CD14-positive monocyte (primary cell): ENCODE measurements around the gene TMEM129. TPM values are rescaled to one million over a fixed set of nuclear protein-coding genes. Genes with fewer than 3 reads are reported as not detected.

ENCODE experiments used
- DNase-seq, 3 donors: peaks; one replicate each; pipeline ENCODE4 v3.0.0-alpha.2; 2011 to 2022
- H2AFZ ChIP-seq: 2 replicates; pipeline ENCODE4 v1.6.0; 2012; ENCODE audit warnings: mild to moderate bottlenecking, low read depth, low read length, inconsistent platforms; ENCODE audit not compliant: insufficient read depth, poor library complexity, severe bottlenecking
- H3K27ac ChIP-seq, 2 donors: 1 replicate in 1 of 2; 2 replicates in 1 of 2; pipeline ENCODE4 v1.5.1; 2012 to 2013; ENCODE audit warnings: low read length in 2 of 2, control low read depth in 1 of 2, inconsistent platforms in 1 of 2, low read depth in 1 of 2, mild to moderate bottlenecking in 1 of 2
- H3K27me3 ChIP-seq, 2 donors: one replicate each; pipeline versions ENCODE4 v1.6.0 to v1.6.1; 2011 to 2013; ENCODE audit warnings: low read length in 2 of 2; ENCODE audit not compliant: control insufficient read depth in 2 of 2, insufficient read depth in 2 of 2
- H3K36me3 ChIP-seq, 2 donors: replicated peaks in 1 of 2; 1 replicate in 1 of 2; 2 replicates in 1 of 2; pipeline versions ENCODE4 v1.5.1 to v1.6.1; 2012 to 2013; ENCODE audit warnings: low read length in 2 of 2, control low read depth in 1 of 2, inconsistent platforms in 1 of 2, mild to moderate bottlenecking in 1 of 2; ENCODE audit not compliant: insufficient read depth in 2 of 2, control insufficient read depth in 1 of 2
- H3K4me1 ChIP-seq, 2 donors: 1 replicate in 1 of 2; 2 replicates in 1 of 2; pipeline versions ENCODE4 v1.5.1 to v1.6.1; 2012 to 2013; ENCODE audit warnings: low read length in 2 of 2, control low read depth in 1 of 2, inconsistent platforms in 1 of 2, mild to moderate bottlenecking in 1 of 2, moderate library complexity in 1 of 2; ENCODE audit not compliant: insufficient read depth in 2 of 2, control insufficient read depth in 1 of 2
- H3K4me2 ChIP-seq: replicated peaks from 2 replicates; pipeline ENCODE3; 2012; ENCODE audit warnings: low read length, moderate library complexity, mild to moderate bottlenecking; ENCODE audit not compliant: poor library complexity, severe bottlenecking; ENCODE audit errors: extremely low read depth
- H3K4me3 ChIP-seq, 3 experiments: fragments of 200-600 bp in 1 of 3; sonication (generic) in 1 of 3; replicated peaks in 1 of 3; 1 replicate in 2 of 3; 2 replicates in 1 of 3; pipeline ENCODE4 v1.5.1; 2011 to 2013; ENCODE audit warnings: low read length in 3 of 3, mild to moderate bottlenecking in 3 of 3, control low read depth in 2 of 3, low read depth in 2 of 3, inconsistent platforms in 1 of 3, moderate library complexity in 1 of 3
- H3K79me2 ChIP-seq: 2 replicates; pipeline ENCODE4 v1.6.0; 2012; ENCODE audit warnings: mild to moderate bottlenecking, control low read depth, inconsistent platforms, low read length, moderate library complexity; ENCODE audit not compliant: insufficient read depth
- H3K9ac ChIP-seq: 2 replicates; pipeline ENCODE4 v1.6.0; 2017; ENCODE audit warnings: low read length, mild to moderate bottlenecking; ENCODE audit not compliant: insufficient read depth, poor library complexity, severe bottlenecking
- H3K9me3 ChIP-seq, 2 donors: replicated peaks in 1 of 2; 1 replicate in 1 of 2; 2 replicates in 1 of 2; pipeline versions ENCODE4 v1.5.1 to v1.6.1; 2012 to 2013; ENCODE audit warnings: low read length in 2 of 2, control low read depth in 1 of 2; ENCODE audit not compliant: control insufficient read depth in 1 of 2, insufficient read depth in 1 of 2
- H4K20me1 ChIP-seq: 2 replicates; pipeline ENCODE4 v1.6.0; 2012; ENCODE audit warnings: mild to moderate bottlenecking, low read length, control low read depth, moderate library complexity; ENCODE audit not compliant: insufficient read depth
- H3K27ac Mint-ChIP-seq, 7 donors: one replicate each; pipeline ENCODE4 v1.8.0; 2020; ENCODE audit warnings: mild to moderate bottlenecking in 7 of 7, mixed read lengths in 7 of 7, moderate library complexity in 6 of 7, inconsistent platforms in 2 of 7
- H3K27me3 Mint-ChIP-seq, 3 donors: one replicate each; pipeline ENCODE4 v1.8.0; 2021 to 2022; ENCODE audit warnings: low read depth in 3 of 3, mild to moderate bottlenecking in 3 of 3, mixed read lengths in 3 of 3, moderate library complexity in 3 of 3, inconsistent platforms in 1 of 3
- H3K36me3 Mint-ChIP-seq, 2 donors: one replicate each; pipeline ENCODE4 v1.8.0; 2020; ENCODE audit warnings: mixed read lengths in 2 of 2, inconsistent platforms in 1 of 2, mild to moderate bottlenecking in 1 of 2
- H3K4me1 Mint-ChIP-seq: one replicate; pipeline ENCODE4 v1.8.0; 2020; ENCODE audit warnings: mild to moderate bottlenecking, mixed read lengths
- H3K4me3 Mint-ChIP-seq, 2 donors: one replicate each; pipeline ENCODE4 v1.8.0; 2020; ENCODE audit warnings: mild to moderate bottlenecking in 2 of 2, mixed read lengths in 2 of 2, moderate library complexity in 1 of 2
- H3K9me3 Mint-ChIP-seq, 7 donors: one replicate each; pipeline ENCODE4 v1.8.0; 2020 to 2022; ENCODE audit warnings: mixed read lengths in 7 of 7, mild to moderate bottlenecking in 6 of 7, moderate library complexity in 6 of 7, inconsistent platforms in 2 of 7
- WGBS: methylation state at CpG from one replicate; pipeline ENCODE4 v1.1.5; 2013; ENCODE audit warnings: missing lambda C conversion rate; ENCODE audit not compliant: insufficient coverage; 5-methylcytosine and 5-hydroxymethylcytosine counted together
- intact Hi-C, 2 donors: fragments of 100-400 bp; cut with micrococcal nuclease; formaldehyde crosslinking; loops; one replicate each; pipeline versions ENCODE4 v1.15.0 to v1.15.1; 2023
- polyA plus RNA-seq, 3 donors: library from polyadenylated mRNA; depleted of rRNA in 1 of 3; unstranded in 2 of 3; stranded (reverse) in 1 of 3; fragments of 300-500 nt in 2 of 3; fragments of >200 nt in 1 of 3; fragmentation: Illumina TruSeq in 2 of 3; gene quantifications; 1 replicate in 2 of 3; 2 replicates in 1 of 3; pipeline ENCODE4 v1.2.3, GENCODE V29; 2012 to 2021
- TF ChIP-seq, protein P1 (sequence below): fragments of 200-600 bp; IDR thresholded peaks from one replicate; pipeline ENCODE4 v1.8.0; 2022; ENCODE audit warnings: antibody characterized with exemption, mild to moderate bottlenecking

Gene TMEM129
- polyA plus RNA-seq, 3 donors, result 22.4 to 40.2 (median 24.1) TPM

DNA sequence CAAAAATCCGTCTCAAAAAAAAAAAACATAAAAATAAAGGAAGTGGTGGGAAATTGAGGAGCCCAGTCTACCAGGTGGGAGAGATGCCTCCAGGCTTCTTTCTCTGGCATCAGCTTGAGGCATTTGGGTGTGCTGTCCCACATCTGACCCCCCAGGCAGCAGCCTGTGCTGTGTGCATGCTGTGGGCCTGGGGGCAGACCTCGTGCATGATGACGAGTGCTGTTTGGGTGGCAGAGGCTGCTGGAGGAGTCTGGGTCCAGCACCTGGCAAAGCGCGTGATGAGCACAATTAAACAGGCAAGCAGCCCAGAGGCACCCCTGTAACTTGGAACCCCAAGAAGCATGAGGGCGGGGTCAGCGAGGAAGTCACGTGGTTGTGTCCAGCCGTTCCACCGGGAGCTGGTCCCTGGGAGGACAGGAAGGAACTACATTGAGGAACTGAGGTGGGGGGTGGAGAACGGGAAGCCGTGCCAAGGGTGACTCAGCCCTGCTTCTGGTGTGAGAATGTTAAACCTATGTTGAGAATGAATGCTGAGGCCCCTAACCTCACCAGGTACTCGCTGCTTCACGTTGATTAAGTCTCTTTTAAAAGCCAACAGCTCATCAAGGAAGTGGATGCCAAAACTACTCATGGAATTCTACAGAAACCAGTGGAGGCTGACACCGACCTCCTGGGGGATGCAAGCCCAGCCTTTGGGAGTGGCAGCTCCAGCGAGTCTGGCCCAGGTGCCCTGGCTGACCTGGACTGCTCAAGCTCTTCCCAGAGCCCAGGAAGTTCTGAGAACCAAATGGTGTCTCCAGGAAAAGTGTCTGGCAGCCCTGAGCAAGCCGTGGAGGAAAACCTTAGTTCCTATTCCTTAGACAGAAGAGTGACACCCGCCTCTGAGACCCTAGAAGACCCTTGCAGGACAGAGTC lies 6.3 kb upstream of the TMEM129 start:
- peak overlapping the region; percentile 60 for H3K9ac ChIP-seq
- H3K36me3 ChIP-seq, result peaks cover 39 to 49% of the 10 kb centered on the region in 2 donors
- H3K27ac ChIP-seq, result peak overlapping the region; percentile 68 to 96

More for the DNA sequence above, 6.3 kb upstream of the TMEM129 start:
- WGBS, result 12% methylated on average over 15 of the region's 18 CpGs
- Mint-ChIP-seq H3K4me1 (peaks cover 75% of the 10 kb centered on the region), H3K4me3 (peak overlapping the region; percentile 66 to 89), H3K36me3 (peaks cover 47 to 67% of the 10 kb centered on the region in 2 donors), H3K27me3 (peaks cover 0 to 3% (median 0%) of the 10 kb centered on the region in 3 donors), H3K27ac (peak overlapping the region; percentile 89 to 98 (median 94)), H3K9me3 (no peaks in the 10 kb centered on the region)
- no peak overlapping the region for H2AFZ ChIP-seq
- H3K4me2 ChIP-seq, result peak overlapping the region; percentile 89
- peak overlapping the region; percentile 2 to 80 (median 19) for H3K4me3 ChIP-seq
- intact Hi-C loops, result loop anchor here (2.0 to 10.0 kb wide), 4 partner anchors 35 to 287 kb away; partner anchors contain the start of gene LETM1 (in 1 of the 2)
- H3K9me3 ChIP-seq, result no peaks in the 10 kb centered on the region
- TF ChIP-seq, protein P1, sequence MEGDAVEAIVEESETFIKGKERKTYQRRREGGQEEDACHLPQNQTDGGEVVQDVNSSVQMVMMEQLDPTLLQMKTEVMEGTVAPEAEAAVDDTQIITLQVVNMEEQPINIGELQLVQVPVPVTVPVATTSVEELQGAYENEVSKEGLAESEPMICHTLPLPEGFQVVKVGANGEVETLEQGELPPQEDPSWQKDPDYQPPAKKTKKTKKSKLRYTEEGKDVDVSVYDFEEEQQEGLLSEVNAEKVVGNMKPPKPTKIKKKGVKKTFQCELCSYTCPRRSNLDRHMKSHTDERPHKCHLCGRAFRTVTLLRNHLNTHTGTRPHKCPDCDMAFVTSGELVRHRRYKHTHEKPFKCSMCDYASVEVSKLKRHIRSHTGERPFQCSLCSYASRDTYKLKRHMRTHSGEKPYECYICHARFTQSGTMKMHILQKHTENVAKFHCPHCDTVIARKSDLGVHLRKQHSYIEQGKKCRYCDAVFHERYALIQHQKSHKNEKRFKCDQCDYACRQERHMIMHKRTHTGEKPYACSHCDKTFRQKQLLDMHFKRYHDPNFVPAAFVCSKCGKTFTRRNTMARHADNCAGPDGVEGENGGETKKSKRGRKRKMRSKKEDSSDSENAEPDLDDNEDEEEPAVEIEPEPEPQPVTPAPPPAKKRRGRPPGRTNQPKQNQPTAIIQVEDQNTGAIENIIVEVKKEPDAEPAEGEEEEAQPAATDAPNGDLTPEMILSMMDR, result no peak
- H3K4me1 ChIP-seq, result peaks cover 73 to 78% of the 10 kb centered on the region in 2 donors
- DNase-seq, result peak; percentile 73 to 90 (median 90)
- peaks cover 92% of the 10 kb centered on the region for H3K79me2 ChIP-seq
- peaks cover 38% of the 10 kb centered on the region for H4K20me1 ChIP-seq
- H3K27me3 ChIP-seq, result no peaks in the 10 kb centered on the region
